GM18909 (cell line): Measurements from ENCODE around the gene KIRREL3.

Experiments
- ATAC-seq: cut with Tn5 transposase; IDR thresholded peaks from one replicate; pipeline ENCODE4 v1.9.1; 2021; ENCODE audit warnings: mild to moderate bottlenecking; ENCODE audit not compliant: unreplicated experiment, poor library complexity

KIRREL3 gene

DNA sequence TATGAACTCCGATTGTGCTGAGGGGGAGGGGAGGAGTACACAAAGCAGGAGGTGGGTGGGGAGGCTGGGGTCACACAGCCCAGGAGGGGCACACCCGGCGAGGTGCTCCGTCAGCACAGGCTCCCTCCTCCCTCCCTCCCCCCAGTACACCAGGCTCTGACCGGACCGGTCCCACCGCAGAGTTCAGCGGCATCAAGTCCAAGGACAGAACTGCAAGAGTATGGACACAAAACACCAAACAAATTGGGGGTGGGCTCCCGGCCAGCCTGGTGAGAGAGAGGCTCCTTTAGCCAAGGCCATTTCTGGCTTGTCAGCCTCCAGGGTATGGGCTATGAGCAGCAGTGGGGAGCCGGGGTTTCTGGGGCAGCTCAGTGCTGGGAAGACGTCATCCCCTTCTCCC is 576.8 kb downstream of the KIRREL3 start:
- no peak for ATAC-seq

DNA sequence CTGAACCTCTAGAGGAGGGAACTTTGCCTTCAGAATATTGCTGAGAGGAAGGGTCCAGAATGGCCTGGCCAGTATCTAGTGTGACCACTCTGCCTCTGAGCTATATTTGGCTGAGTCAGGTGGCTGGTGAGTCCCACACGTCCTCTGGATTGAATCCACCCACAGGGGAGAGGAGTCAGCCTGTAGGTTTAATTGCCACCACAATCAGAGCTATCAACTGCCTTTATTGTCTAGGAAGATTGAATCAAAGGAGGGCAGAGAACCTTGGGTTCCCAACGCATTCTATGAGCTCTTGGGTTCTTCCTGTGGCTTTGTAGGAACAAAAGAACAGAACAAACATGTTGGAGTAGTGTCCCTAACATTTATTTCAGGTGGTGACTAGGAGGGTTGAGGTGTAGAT is 577.4 kb downstream of the KIRREL3 start:
- no peak for ATAC-seq

DNA sequence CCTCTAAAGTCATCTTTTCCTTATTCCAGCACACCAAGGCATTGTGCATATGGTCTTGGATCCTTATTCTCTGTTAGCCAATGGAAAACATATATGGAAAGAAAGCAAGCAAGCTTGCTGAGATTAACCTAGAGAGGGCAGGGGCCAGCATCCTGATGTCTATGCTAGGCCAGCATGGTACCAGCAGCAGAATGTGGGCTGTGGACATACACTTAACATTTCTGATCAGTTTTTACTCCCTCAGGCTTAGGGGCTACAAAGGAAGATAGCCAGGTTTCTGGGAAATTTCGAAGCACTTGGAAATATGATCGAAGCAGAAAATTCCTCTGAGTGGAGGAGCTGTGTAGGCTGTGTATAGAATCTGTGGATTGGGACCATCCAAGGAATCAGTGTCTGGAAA is 578.1 kb downstream of the KIRREL3 start:
- ATAC-seq, result no peak

DNA sequence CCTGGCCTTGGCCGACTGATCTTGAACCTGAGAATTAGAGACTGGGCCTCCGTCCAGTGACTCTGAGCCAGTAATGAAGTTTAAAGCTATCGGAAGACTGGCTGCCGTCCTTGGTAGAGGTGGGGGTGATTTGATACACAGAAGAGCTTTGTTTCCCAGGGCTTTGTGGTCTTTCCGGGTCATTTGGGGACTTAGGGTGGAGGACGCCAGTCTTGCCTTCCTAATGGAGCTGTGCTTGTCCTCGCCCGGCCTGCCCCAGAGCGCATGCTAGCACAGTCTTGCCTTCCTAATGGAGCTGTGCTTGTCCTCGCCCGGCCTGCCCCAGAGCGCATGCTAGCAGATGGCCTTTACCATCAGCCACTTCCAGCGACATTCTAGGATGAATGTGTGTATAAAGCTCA is 579.3 kb downstream of the KIRREL3 start:
- no peak for ATAC-seq

DNA sequence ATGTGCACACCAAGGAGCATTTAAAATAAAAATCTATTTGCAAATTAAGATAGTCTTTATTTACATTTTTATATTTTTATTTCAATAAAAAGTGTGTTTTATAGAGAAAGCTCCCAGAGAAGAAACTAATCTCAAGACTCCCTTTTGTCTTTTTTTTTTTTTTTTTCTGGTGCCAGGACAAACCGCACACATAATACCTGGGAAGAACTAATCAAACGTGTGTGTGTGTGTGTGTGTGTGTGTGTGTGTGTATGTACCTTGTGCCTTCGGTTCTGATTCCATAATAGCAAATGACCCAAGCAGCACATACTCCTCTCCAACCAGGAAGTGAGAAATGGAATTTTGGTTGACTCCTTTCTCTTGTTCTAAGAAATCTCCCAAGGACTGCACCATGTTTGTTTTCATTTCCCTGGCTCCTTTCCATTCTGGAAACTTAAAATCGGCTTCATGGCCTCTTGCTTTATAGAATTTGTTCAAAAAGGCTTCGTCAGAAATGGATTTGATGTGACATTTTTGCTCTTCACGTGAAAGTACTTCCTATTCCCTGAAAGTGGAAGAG is 579.8 kb downstream of the KIRREL3 start:
- no peak for ATAC-seq

DNA sequence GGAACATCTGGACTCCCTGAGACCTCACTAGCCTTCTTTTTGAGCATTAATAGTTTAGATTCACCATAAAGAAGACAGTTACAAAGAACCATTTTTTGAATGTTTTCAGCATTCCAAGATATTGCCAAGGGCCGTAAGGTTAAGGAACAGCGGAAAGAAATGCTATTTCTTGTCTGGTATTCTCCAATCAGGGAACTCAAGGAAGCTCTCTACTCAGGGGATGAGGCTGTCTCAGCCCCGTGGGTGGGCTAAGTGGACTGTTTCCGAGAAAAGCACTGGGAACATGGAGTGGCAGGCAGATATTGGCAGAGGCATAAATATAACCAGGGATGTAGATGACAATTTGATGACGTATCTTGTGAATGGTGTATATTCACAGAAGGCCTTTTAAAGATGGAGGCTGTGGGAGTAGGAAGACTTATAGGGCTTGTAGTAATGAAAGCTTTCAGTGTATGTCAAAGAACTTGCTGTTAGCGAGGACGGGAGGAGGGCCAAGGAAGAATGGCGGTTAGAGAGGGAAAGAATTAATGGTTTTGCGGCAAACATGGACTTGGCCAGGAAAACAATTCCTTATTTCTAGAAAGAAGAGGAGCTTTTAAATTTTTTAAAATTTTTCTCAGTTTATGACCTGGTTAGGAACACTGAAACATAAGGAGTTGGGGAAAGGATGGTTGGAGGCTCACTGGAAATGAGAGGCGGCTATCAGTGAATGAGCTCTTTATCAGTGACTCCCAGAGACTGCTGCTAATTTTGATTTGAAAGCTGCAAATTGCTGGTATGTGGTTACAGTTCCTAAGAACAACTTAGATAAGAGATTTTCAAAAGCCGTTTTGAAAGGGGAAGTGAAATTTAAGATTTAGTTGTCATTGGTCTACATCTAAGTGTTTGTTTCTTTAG is 580.5 kb downstream of the KIRREL3 start:
- ATAC-seq, result peak; percentile 78

DNA sequence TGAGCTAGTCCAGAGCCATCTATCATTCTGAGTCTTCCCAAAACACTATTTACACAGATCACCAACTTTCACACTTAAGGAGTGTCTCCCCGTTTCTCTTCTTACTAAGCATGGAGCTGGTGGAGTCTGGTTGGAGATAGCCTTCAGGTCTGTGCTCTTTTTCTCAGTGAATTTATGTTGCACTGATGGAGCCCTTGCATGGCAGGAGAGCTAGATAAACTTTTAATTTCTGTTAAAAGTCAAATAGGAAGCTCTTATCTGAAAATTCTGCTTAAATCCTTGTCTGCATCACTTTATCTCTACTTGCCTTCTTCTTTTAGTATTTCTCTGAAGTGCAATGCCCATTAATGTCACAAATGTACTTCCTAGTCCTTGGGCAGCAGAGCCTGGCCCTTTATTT is 581.7 kb downstream of the KIRREL3 start:
- ATAC-seq, result no peak

GRCh38 chr11:126417091-126417862 is 583.3 kb downstream of the KIRREL3 start:
- ATAC-seq, result no peak

DNA sequence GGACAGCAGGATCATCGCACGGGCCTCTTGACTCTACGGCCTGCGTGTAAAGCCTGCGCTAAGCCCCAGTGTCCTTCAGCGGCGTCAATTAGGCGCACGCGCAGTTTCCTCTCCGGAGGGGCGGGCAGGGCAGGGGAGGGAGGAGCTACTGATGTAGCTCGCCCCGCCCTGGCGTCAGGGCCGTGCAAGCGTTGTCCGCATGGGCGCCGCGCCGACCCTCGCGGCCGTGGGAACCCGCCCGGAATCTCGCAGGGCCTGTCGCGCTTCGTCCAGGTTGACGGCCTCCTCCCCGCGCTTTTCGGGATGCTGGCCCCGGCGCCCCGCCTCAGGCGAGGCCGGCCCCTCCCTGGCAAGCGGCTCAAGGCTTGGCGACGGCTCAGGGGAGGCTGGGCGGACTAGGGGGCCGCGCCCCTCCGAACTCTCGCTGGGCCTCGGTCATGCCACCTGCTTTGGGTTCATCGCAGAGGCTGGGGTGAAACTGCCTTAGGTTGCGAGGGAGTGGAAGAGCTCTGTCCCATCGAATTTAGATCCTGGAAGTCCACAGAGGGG is 584.0 kb downstream of the KIRREL3 start:
- peak; percentile 89 for ATAC-seq

GRCh38 chr11:126415669-126416420 is 584.7 kb downstream of the KIRREL3 start:
- no peak for ATAC-seq

DNA sequence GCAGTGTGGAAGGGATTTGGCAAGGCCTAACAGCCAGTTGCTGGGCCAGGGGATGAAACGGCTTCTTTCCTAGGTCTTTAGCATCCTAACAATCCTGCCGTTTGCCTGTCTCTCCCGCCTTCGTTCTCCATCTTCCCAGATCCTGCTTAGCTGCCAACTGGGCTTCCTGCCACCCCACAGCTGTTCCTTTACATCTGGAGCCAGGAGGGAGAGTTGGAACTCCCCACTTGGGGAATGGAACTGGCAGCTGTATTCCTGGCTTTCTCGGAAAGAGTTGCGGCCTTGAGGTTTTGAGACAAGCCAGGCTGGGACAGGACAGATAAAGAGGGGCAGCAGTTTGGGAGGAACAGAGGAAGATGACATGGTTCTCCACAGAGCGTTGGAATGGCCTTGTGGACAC is 585.4 kb downstream of the KIRREL3 start:
- no peak for ATAC-seq

DNA sequence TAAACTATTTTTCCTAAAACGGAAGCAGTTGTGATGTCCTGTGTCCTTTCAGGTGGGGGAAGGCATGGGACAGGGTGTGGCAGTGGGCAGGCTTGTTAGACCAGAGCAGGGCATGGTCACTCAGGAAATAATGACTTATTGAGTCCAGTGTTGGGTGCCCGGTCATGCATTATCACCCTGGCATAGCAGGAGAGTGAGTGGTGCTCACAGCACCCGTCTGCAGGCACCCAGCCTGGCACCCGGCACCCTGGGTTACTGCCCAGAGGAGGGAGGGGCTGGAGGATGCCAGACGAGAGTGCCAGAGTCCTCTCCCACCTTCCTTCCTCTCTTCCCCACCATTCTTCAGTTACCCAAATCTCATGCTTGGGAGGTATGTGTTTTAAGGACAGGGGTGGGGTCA is 586.0 kb downstream of the KIRREL3 start:
- no peak for ATAC-seq

DNA sequence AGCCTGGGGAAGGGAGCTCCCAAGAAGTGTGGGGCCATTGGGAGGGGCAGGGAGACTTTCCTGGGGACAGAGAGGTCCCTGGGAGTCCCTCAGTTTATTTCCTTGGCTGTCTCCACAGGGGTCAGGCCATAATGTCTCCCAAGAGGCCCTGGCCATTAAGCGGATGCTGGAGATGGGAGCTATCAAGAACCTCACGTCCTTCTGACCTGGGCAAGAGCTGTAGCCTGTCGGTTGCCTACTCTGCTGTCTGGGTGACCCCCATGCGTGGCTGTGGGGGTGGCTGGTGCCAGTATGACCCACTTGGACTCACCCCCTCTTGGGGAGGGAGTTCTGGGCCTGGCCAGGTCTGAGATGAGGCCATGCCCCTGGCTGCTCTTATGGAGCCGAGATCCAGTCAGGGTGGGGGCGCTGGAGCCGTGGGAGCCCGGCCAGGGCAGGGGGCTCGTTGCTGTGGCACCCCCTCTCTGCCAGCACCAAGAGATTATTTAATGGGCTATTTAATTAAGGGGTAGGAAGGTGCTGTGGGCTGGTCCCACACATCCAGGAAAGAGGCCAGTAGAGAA is 586.6 kb downstream of the KIRREL3 start:
- no peak for ATAC-seq

DNA sequence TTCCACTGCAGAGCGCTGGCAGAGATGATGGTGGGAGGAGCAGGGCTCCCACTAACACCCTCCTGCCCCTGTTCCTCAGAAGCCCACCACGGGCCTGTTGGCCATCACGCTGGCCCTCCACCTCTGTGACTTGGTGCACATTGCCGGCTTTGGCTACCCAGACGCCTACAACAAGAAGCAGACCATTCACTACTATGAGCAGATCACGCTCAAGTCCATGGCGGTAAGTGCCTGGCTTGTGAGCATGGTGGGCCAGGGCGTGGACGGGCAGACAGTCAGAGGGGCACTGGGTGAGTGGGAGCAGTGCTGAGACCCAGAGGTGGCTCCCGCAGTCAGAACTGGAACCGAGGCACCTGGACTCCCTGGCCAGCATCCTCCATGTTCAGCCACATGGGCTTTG is 587.1 kb downstream of the KIRREL3 start:
- no peak for ATAC-seq

- ATAC-seq, result no peak
Observed at GRCh38 chr11:126411971-126412381, 588.6 kb downstream of the KIRREL3 start.

DNA sequence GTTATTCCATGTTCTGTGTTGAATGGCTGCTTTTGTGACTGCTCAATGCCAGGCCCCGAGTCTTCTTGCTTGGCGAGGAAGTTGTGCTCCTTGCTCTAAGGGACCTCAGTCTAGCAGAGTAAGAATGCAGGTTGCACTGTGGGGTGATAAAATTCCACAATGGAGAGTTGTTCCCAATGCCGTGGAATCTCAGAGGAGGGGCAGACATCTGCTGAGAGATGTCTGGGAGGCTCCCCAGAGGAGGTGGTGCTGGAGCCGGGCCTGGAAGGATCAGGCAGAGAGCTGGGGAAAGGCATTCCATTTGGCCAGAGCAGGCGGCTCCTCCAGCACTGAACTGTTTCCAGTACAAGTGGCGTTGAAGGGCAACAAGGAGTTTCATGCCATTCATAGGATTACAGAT is 589.9 kb downstream of the KIRREL3 start:
- ATAC-seq, result no peak

GRCh38 chr11:126409620-126409985 is 591.0 kb downstream of the KIRREL3 start:
- no peak for ATAC-seq

- ATAC-seq, result no peak
Observed at GRCh38 chr11:126408901-126409619, 591.5 kb downstream of the KIRREL3 start.

DNA sequence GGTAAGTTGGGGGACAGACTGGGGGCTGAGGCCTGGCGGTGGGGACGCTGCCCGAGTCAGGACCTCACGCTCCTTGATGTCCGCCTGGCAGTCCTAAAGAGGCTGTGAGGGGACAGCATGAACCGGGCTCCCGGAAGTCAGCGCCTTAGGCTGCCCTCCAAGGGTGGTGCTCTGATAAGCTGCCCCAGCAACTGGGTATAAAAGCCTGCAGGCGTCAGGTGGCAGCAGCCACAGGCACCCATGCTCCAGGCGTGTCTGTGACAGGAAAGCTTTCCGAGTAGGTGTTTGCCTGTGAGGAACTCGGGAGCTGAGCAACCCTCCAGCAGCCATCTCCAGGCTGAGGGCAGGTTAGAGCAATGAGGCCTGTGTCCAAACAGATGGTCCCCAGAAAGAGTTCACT is 592.1 kb downstream of the KIRREL3 start:
- ATAC-seq, result no peak
